Effector memory CD8-positive, alpha-beta T cell (primary cell): ENCODE data around the gene PSTPIP1.

Source experiments
- ATAC-seq: fragments of 150-1000 bp; cut with Tn5 transposase; replicated peaks from 2 replicates; pipeline ENCODE4 v1.10.0; 2021; ENCODE audit warnings: mild to moderate bottlenecking, moderate library complexity
- DNase-seq, 3 experiments: peaks; one replicate each; pipeline ENCODE4 v3.0.0; 2021
- H3K27ac Mint-ChIP-seq, 2 donors: one replicate each; pipeline ENCODE4 v1.8.0; 2022; ENCODE audit warnings: mild to moderate bottlenecking in 2 of 2, mixed read lengths in 2 of 2, moderate library complexity in 2 of 2
- H3K27me3 Mint-ChIP-seq, 2 donors: one replicate each; pipeline ENCODE4 v1.8.0; 2022; ENCODE audit warnings: mixed read lengths in 2 of 2
- H3K36me3 Mint-ChIP-seq: one replicate; pipeline ENCODE4 v1.8.0; 2022; ENCODE audit warnings: mild to moderate bottlenecking, moderate library complexity, mixed read lengths; ENCODE audit not compliant: insufficient read depth
- H3K4me1 Mint-ChIP-seq, 2 donors: one replicate each; pipeline ENCODE4 v1.8.0; 2022; ENCODE audit warnings: low read depth in 2 of 2, mixed read lengths in 2 of 2
- H3K4me3 Mint-ChIP-seq, 2 donors: one replicate each; pipeline ENCODE4 v1.8.0; 2022; ENCODE audit warnings: mild to moderate bottlenecking in 2 of 2, mixed read lengths in 2 of 2, moderate library complexity in 2 of 2
- H3K9me3 Mint-ChIP-seq, 2 donors: one replicate each; pipeline ENCODE4 v1.8.0; 2022; ENCODE audit warnings: mixed read lengths in 2 of 2

PSTPIP1 gene

DNA sequence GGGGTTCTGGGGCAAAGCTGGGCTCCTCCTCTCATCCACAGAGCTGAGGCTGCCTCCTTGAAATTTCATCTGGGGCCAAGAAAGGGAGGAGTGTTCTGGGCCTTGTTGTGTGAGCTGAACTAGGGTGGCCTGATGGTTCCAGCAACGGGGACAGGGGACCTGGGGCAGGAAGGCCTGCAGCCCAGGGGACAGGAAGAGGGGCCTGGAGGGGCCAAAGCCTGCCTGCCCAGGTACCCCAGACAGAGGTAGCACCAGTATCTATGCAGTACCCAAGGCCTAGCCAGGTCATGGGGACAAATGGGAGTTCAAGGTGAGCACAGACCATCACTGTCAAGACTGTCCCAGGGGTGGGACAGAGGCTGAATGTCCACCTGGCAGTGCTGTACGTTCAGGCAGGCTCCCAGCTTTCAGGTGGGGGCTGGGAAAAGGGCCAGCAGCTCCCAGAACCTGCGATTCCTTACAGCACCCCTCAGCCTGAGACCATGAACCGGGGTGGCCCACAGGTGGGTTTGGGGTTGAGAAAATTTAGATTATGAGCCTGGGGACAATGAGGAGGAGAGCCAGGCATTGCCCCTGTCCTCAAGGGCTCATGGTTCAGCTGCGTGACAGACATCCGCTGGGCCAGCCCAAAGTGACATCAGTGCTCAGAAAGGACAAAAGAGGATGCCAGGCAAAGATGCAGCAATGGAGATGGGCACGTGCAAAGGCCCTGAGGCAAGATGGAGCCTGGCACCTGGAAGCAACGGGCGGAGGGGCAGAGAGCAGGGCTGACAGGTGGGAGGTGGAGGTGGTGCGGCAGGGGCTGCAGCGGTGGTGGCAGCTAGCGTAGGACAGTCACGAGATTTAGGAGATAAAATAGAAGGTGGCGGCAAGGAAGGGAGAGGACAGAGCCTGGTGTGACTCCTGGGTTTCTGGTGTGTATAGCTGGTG, 28.0 kb downstream of the PSTPIP1 start:
- Mint-ChIP-seq H3K4me3 (peak overlapping the region; percentile 77 to 83), H3K9me3 (no peaks in the 10 kb centered on the region), H3K4me1 (peaks cover 71 to 74% of the 10 kb centered on the region in 2 donors), H3K36me3 (peaks cover 75% of the 10 kb centered on the region), H3K27ac (peak overlapping the region; percentile 96 to 97), H3K27me3 (no peaks in the 10 kb centered on the region)
- ATAC-seq (no peak), DNase-seq (no peak)

- Mint-ChIP-seq H3K9me3 (no peaks in the 10 kb centered on the region), H3K4me1 (peaks cover 64 to 66% of the 10 kb centered on the region in 2 donors), H3K27ac (peak overlapping the region; percentile 96 to 97), H3K27me3 (no peaks in the 10 kb centered on the region), H3K36me3 (peaks cover 75% of the 10 kb centered on the region), H3K4me3 (peak overlapping the region; percentile 77 to 83)
- peak; percentile 20 for ATAC-seq
- DNase-seq = no peak
These were observed 28.8 kb downstream of the PSTPIP1 start for GRCh38 chr15:77023576-77024272.

GRCh38 chr15:77024273-77025082, 29.6 kb downstream of the PSTPIP1 start:
- Mint-ChIP-seq H3K4me3 (peak overlapping the region; percentile 77 to 83), H3K27me3 (no peaks in the 10 kb centered on the region), H3K9me3 (no peaks in the 10 kb centered on the region), H3K4me1 (peaks cover 57 to 58% of the 10 kb centered on the region in 2 donors), H3K36me3 (peaks cover 71% of the 10 kb centered on the region), H3K27ac (peak overlapping the region; percentile 96 to 97)
- ATAC-seq = peak; percentile 31
- DNase-seq = peak; percentile 64 to 70 (median 66)

DNA sequence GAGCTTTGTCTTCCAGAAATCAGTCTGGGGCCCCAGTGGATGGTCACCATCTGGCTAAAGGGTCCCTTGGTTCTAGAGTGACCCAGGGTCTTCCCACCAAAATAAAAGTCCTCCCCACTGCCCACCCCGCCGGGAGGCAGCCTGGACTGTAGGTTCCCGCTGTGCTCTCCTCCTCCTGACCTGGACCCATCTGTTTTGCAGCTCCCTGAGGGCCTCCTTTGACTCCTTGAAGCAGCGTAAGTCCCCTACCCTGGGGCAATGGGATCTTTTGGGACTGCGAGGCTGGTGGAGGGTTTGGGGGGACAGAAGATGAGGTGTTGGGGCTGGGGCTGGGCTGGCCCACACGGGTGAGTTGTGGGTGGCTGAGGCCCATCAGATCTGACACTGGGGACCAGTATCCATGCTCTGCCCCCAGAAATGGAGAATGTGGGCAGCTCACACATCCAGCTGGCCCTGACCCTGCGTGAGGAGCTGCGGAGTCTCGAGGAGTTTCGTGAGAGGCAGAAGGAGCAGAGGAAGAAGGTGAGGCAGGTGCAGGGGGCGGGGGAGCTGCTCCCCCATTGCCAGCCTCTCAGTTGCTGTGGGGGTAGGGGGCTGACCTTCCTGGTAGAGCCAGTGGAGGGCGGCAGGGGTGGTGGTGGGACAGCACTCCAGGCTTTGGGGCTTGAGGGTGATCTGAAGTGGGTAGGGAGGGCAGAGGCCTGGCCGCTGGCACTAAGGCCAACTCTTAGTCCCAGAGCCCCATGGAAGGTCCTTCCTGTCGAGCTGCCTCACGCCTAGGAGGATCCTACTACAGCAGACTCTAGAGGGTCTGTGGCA, 30.4 kb downstream of the PSTPIP1 start:
- ATAC-seq = no peak
- DNase-seq = no peak
- Mint-ChIP-seq H3K4me3 (no peak overlapping the region), H3K9me3 (no peaks in the 10 kb centered on the region), H3K4me1 (peaks cover 52 to 54% of the 10 kb centered on the region in 2 donors), H3K27ac (peak overlapping the region; percentile 82 to 91), H3K36me3 (peaks cover 65% of the 10 kb centered on the region), H3K27me3 (no peaks in the 10 kb centered on the region)

- DNase-seq (no peak), ATAC-seq (no peak)
- peak overlapping the region; percentile 82 to 91 for H3K27ac Mint-ChIP-seq
- H3K27me3 Mint-ChIP-seq = no peaks in the 10 kb centered on the region
- no peaks in the 10 kb centered on the region for H3K9me3 Mint-ChIP-seq
- H3K36me3 Mint-ChIP-seq = peaks cover 65% of the 10 kb centered on the region
- peaks cover 47 to 48% of the 10 kb centered on the region in 2 donors for H3K4me1 Mint-ChIP-seq
- H3K4me3 Mint-ChIP-seq = no peak overlapping the region
These were observed 31.1 kb downstream of the PSTPIP1 start for GRCh38 chr15:77025941-77026411.

GRCh38 chr15:77026501-77027110, 31.7 kb downstream of the PSTPIP1 start:
- H3K27me3 Mint-ChIP-seq = no peaks in the 10 kb centered on the region
- ATAC-seq (no peak), DNase-seq (no peak)
- peak overlapping the region; percentile 69 to 91 for H3K27ac Mint-ChIP-seq
- H3K9me3 Mint-ChIP-seq = no peaks in the 10 kb centered on the region
- H3K4me1 Mint-ChIP-seq = peaks cover 41 to 42% of the 10 kb centered on the region in 2 donors
- H3K4me3 Mint-ChIP-seq = no peak overlapping the region
- H3K36me3 Mint-ChIP-seq = peaks cover 60% of the 10 kb centered on the region

DNA sequence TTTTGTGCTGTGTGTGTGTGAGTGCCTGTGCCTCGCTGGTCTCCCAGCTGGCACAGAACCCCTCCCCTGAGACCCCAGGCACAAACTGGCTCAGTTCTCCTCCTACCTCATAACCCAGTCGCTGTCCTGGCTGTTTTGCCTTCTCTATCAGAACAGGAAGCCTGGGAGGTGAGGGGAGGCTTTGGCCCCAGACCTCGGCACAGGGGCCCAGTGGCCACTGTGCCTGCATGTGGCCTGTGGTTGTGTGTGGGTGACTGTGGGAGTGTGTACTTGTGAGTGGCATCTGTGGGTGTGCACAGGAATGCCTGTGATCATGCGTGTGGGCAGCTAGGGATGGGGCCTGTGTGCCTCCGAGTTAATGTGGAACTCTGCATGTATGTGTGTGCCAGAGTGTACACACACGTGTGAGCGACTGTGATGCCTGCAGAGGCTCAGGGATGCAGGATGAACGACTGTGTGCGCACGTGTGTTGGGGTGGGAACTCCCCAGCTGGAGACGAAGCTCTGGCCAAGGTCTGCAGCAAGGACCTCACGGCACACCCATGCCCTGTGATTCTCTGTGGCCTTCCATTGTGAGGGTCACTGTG, 32.3 kb downstream of the PSTPIP1 start:
- DNase-seq (no peak), ATAC-seq (no peak)
- H3K4me1 Mint-ChIP-seq = peaks cover 35 to 36% of the 10 kb centered on the region in 2 donors
- H3K27ac Mint-ChIP-seq = peak overlapping the region; percentile 69 to 84
- no peaks in the 10 kb centered on the region for H3K9me3 Mint-ChIP-seq
- no peaks in the 10 kb centered on the region for H3K27me3 Mint-ChIP-seq
- H3K4me3 Mint-ChIP-seq = no peak overlapping the region
- peaks cover 57% of the 10 kb centered on the region for H3K36me3 Mint-ChIP-seq

DNA sequence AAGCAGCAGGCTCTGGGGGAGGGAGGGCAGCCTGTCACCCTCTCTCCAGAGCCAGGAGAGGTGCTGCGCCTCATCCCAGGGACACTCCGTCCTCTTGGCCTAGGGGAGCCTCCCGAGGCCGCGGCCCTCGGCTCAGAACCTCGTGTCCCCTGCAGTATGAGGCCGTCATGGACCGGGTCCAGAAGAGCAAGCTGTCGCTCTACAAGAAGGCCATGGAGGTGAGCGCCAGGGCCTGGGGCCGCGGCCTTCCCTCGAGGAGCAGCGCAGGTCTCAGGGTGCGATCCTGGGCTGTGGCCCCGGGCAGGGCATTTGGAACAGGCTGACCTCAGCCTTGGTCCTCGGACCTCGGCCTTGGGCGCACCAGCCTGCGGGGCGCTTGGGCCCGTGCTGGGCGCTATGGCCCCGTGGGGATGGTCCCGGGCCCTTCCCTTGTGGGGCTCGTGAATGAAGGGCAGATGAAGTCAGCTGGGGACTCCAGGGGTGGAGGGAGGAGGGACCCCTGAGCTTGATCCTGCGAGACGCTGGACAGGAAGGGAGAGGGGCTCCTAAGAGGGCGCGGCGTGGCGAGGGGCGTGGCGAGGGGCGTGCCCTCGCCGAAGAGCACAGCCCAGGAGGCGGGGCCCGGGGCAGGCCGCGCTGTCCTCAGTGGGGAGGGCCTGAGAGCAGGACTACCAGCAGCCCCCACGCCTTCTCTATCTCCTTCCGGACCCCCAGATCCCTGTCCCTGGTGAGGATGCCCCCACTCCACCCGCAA, 32.9 kb downstream of the PSTPIP1 start:
- ATAC-seq = no peak

DNA sequence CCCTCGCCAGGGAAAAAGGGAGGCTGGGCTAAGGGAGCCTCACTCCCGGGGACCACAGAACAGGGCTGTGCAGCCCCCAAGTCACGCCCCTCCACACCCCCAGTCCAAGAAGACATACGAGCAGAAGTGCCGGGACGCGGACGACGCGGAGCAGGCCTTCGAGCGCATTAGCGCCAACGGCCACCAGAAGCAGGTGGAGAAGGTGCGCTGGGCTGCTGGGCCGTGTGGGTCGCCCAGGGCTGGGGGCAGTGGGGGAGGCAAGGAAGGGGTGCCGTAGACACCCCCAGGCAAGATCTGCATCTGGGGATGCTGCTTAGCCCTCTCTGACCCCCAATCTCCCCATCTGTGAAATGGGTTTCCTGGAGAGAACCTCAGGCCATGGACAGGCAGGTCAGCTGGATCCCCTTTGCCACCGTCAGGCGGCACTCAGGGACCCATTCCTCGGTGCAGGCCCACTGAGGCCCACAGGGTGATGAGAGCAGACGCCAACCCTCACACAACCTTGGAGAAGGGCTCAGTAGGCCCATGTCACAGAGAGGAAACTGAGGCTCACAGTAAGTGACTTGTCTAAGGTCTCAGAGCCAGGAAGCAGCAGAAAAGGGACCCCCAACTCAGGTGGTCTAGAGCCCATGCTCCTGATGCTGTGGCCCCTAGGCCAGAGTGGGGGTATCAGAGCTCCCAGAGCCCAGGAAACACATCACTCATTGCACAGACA, 33.7 kb downstream of the PSTPIP1 start:
- Mint-ChIP-seq H3K27ac (peak overlapping the region in 1 of 2 donors; percentile 68), H3K27me3 (no peaks in the 10 kb centered on the region), H3K4me1 (peaks cover 22 to 23% of the 10 kb centered on the region in 2 donors), H3K4me3 (no peak overlapping the region), H3K9me3 (no peaks in the 10 kb centered on the region), H3K36me3 (peaks cover 51% of the 10 kb centered on the region)
- ATAC-seq = no peak
- DNase-seq = no peak

More for the DNA sequence above, 32.9 kb downstream of the PSTPIP1 start:
- no peak for DNase-seq
- H3K27me3 Mint-ChIP-seq = no peaks in the 10 kb centered on the region
- H3K36me3 Mint-ChIP-seq = peaks cover 55% of the 10 kb centered on the region
- peaks cover 28 to 30% of the 10 kb centered on the region in 2 donors for H3K4me1 Mint-ChIP-seq
- no peak overlapping the region for H3K4me3 Mint-ChIP-seq
- peak overlapping the region in 1 of 2 donors; percentile 84 for H3K27ac Mint-ChIP-seq
- H3K9me3 Mint-ChIP-seq = no peaks in the 10 kb centered on the region

GRCh38 chr15:77029166-77030047, 34.5 kb downstream of the PSTPIP1 start:
- no peak for ATAC-seq

More at GRCh38 chr15:77029166-77030047, 34.5 kb downstream of the PSTPIP1 start:
- no peak for DNase-seq
- H3K27ac Mint-ChIP-seq = peak overlapping the region; percentile 31 to 75
- H3K9me3 Mint-ChIP-seq = no peaks in the 10 kb centered on the region
- no peaks in the 10 kb centered on the region for H3K27me3 Mint-ChIP-seq
- peaks cover 52% of the 10 kb centered on the region for H3K36me3 Mint-ChIP-seq
- H3K4me1 Mint-ChIP-seq = peaks cover 17 to 18% of the 10 kb centered on the region in 2 donors
- H3K4me3 Mint-ChIP-seq = no peak overlapping the region
